Activated CD4-positive, alpha-beta T cell treated with anti-CD3 and anti-CD28 coated beads, Interleukin-2, amount 50 U/mL, for 4 hours (primary cell): Measurements from ENCODE around the gene AADACL4.
A peak's percentile ranks its signal among the peaks of the same experiment; 100 is the strongest.

Experiments used
- DNase-seq, 2 experiments: peaks; one replicate each; pipeline ENCODE4 v3.0.0-alpha.2; 2020

Gene AADACL4

DNA sequence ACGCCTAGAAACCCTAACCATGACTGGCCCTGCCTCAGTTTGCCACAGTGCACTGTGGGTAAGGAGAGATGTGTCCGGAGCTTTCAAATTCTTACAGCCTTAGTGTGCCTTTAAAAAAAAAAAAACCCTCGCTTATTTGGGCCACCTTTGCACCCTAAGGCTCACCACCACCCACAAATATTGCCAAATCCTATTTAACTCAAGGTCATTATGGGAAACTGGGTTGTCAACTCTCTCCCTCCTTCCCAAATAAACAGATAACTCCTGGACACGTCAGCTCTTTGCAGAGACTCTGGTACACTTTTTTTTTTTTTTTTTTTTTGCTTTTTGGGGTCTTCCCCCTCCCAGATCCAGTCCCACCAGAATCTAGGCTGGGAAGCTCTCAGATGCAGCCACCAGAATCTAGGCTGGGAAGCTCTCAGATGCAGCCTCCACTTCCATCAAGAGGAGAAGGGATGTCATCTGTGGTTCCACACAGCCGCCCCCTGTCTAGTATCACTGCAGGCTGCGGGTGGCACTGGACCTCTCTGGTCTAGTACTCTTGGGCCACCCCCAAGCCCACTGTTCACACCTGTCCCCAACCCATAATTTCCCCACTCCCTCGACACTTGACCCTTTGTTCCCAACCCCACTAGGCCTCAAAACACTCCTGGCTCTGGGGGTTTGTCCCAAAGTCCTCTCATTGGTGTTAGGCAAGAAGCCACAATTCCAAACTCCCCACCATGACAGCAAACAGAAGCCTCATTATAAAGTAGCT, 29.3 kb upstream of the AADACL4 start:
- no peak for DNase-seq

DNA sequence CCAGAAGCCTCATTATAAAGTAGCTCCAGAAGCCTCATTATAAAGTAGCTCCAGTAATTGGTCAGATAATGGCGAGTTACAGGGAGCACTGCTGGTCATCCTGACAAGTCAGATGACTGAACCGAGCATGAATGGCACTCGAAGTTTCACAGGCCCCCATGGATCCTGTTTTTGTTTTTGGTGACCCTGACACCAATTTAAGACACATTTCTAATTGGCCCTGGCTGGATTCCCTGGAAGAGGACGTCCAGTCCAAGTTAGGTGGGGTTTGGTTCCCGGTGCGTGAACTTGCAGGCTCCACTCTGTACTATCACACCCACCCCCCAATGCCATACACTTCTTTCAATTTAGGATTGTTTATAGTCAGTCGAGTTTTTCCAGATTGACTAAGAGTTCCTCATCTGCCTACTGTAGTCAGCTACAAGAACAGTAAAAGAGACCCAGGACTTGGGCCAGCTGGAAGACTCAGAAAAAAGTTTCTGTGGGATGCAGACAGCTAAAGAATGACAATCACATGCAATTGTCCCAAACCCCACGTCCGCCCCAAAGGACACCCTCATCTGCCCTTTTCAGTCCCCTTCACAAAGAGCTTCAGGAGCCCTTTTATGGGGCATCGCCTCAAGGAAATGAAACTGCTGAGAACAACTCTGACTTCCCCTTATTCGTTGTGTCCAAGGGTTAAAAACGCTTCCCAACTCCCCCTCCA, 28.6 kb upstream of the AADACL4 start:
- DNase-seq, result no peak

DNA sequence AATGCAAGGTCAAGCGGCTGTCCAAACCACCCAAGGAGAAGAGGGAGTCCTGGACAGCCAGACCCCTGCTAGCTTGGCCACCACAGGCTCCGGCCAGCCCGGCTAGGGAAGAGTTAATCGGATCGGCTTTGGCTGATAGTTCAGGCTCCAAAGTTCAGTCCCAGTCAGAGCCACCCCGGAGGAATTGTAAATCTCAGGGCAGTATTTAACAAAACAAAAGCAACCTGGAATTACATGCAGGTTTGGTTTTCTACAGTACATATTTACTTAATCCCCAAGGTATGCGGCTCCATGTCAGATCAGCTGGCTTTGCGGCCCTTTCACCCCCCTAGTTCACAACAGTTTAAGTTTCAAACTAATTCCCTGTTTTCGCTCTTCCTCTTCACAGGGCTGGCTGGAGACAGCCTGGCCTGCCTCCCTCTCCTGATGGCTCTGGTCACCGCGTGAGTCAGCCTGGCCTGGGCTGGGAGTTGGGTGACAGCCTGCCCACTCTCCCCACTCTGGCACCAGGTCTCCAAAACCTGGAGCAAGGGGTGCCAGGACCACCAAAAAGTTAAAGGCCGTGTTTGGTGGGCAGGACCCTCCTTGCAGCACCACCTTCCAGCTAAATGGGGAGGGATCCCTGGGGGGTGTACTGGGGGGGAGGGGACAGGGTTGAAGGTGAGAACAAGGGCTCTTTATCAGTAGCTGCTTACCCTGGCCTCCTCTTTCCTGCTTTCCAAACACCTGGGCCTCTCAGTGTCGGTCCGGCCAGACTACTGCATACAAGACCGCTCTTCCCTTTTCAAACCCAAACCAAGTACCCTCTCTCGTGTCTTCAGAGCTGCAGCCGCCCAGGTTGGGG, 27.8 kb upstream of the AADACL4 start:
- no peak for DNase-seq

DNA sequence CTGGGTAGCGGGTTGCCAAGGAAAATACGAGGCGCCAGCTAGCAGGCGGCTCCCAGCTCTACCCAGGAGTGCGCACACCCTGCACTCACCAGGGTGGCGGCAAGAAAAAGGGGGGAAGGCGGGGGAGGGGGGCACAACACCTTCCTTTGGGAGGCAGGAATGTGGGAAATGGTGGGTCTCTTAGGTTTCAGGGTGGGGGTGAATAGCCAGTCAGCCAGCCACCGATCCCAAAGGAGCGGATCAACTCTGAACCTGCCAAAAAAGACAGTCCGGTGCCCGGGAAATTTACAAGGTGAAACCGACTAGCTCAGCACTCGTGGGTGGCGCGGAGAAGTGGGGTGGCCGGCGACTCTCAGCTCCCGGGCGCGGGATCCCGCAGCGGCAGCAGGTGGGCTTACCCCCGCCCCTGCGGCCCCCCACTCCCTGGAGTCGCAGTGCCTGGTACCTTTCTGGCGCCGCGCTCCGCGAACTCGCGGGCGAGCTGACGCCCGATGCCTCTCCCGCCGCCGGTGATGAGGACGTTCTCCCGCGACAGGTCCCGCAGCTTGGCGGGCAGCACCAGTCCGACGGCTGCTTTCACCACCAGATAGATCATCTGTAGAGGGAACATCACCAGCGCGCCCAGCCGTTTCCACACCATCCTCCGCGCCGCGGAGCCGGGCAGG, 27.0 kb upstream of the AADACL4 start:
- peak in 1 of 2 experiments; percentile 14 for DNase-seq

DNA sequence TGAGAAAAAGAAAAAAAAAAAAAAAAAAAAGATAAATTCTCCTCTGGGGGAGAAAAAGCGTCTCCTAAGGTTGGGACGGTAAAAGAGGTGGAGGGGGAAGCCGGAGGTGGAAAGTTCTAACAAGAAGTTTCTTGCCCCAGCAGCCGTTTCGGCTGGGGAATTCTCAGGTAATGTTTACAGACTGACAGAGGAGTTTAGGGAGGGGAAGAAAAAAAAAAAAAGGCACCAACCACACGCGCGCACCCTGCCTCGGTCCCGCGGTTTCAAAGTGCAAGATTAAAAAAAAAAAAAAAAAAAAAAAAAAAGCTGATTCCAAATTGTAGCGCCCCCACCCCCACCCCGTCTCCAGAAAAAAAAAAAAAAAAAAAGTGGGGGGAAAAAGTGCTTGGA, 26.4 kb upstream of the AADACL4 start:
- DNase-seq, result peak; percentile 31 to 34

DNA sequence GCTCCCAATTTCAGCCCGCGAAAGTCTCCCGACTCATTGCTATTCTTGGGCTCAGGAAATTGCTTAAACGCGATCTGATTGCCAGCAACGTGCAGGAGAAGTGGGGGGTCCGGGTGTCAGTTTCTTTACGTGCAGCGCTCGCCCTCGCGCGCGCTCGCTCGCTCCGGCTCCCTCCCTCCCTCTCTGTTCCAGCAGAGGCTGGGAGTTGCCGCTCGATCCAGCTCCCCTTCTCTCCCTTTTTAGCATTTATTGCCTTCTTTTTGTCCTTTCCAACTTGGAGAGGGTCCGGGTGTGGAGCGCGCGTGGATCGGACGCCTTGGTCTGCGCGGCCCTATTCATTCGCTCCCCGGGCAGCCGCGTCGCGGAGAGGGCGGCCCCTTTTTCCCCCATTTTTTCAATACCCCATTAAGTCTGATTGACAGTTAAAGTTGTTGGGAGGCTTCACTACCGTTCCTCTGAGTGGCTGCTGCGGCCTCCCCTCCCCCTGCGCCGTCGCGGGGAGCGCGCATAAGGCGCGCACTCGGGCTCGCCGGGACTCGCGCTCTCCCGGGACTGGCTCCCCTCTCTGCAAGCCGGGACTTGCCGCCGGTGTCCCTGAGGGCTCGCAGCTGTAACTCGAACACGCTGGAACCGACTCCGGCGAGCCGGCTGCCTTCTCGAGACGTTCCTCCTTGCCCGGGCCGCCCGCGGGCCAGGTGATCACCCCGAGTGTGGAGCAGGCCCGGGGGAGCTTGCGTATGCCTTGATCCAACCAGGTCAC, 25.8 kb upstream of the AADACL4 start, which contains the start of gene DHRS3:
Gene DHRS3, minus strand, starts transcription at position 310 of the 760 bp plus-strand sequence. CDS start 862 bp downstream, outside the sequence.
- DNase-seq, result peak; percentile 45 to 46

DNA sequence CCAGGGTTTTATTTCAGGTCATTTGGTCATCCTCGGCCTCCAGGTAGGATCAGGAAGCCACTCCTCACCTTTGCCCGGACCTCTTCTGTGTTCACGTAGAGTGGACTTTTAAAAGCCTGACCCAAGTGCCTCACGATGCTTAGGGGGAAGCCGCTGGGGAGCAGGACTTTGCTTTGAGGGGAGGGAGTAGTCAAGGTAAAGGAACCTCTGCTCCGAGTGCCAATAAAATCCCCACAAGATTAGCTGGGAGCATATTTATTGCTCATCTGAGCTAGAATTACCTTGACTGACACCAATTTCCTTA, 25.3 kb upstream of the AADACL4 start:
- no peak for DNase-seq

DNA sequence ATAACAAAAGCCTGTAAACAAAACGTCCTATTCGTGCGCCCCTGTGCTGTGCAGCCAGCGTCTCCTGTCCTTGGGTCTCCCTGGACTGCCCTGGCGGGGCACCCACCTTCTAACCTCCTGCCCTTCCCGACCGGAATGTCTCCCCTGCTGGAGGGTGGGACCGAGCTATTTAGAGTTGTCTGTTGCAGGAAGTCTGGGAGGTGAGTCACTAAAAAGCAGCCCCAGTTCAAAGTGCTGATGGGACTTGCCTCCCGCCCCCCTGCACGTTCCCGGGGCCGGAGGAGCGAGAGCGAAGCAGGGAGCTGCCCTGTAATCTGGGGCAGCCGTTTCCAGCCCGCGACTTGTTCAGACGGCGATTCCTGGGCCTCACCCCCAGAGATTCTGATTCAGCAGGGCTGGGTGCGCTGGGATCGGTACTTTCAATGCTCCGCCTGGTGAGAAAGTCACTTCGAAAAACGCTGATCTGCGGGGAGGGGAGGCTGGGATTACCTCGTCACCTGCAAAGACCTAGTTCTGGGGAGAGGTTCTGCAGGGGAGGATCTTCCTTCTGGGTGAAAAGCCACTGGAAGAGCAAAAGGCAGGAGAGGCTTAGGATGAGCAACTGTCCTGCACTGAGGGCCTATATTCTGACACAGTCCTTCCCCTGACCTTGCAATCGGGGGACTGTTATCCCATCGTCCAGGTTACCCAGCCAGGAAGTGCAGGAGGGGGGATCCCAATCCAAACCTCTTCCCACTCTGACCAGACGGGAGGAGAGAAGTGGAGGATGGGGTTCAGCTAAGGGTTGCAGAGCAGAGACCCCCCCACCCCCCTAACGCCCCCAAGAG, 24.7 kb upstream of the AADACL4 start:
- peak; percentile 38 to 45 for DNase-seq

DNA sequence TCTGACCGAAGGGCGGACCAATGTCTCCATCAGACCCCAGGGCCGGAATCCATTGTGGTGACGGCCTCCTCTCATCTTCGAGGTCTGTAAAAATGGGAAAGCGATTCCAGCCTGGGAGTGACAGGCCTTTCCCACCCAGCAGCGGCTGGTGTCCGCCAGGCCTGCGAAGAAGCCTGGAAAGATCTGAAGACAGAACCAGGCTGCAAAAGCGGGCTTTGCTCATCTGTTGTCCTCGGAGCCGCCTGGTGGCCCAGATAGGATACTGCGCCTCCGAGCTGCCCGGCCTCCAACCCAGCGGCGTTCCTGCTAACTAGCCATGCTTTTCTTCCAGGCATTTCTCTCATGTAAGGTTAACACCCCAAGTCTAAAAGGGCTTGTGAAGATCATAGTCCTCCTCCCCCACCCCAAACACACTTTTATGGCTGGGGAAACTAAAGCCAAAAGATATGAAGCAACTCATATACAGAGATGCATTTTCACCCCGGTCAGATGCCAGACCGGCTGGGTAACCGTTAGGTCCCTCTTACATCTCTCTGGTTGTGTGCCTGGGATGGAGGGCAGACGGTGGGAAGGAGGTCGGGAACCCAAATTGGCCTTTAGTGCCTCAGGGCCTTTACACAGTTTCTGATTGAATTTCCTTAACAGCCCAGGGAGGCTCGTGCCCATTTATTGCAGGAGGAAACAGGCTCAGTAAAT, 23.9 kb upstream of the AADACL4 start:
- DNase-seq, result peak; percentile 73

DNA sequence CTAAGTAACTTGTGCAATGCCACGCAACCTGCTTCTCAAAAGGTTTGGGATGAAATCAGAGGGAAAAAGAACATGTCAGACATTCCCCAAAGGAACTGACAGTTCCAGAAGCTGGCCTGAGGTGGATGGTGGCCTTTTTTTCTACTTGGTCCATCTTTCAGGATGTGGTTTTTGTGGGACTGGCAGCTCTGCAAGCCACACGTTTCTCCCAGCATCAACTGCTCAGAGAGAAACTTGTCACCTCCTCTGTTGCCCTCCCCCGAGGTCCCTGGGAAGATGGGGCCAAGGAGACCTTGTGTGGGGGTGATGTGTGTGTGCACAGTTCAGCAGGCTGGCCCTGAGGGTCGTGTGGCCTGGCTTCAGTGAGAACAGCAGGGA, 23.4 kb upstream of the AADACL4 start:
- no peak for DNase-seq

DNA sequence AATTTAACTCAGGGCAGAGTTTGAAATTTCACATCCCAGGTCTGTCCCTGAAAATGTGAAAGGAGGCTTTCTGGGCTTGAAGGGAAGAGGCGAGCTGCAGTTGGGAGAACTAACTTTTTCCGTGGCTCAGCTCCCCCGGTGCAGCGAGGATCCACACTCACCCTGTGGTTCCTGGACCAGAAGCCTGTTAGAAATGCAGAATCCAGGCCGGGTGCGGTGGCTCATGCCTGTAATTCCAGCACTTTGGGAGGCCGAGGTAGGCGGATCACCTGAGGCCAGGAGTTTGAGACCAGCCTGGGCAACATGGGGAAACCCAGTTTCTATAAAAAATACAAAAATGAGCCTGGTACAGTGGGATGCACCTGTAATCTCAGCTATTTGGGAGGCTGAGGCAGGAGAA, 23.0 kb upstream of the AADACL4 start:
- DNase-seq, result no peak

DNA sequence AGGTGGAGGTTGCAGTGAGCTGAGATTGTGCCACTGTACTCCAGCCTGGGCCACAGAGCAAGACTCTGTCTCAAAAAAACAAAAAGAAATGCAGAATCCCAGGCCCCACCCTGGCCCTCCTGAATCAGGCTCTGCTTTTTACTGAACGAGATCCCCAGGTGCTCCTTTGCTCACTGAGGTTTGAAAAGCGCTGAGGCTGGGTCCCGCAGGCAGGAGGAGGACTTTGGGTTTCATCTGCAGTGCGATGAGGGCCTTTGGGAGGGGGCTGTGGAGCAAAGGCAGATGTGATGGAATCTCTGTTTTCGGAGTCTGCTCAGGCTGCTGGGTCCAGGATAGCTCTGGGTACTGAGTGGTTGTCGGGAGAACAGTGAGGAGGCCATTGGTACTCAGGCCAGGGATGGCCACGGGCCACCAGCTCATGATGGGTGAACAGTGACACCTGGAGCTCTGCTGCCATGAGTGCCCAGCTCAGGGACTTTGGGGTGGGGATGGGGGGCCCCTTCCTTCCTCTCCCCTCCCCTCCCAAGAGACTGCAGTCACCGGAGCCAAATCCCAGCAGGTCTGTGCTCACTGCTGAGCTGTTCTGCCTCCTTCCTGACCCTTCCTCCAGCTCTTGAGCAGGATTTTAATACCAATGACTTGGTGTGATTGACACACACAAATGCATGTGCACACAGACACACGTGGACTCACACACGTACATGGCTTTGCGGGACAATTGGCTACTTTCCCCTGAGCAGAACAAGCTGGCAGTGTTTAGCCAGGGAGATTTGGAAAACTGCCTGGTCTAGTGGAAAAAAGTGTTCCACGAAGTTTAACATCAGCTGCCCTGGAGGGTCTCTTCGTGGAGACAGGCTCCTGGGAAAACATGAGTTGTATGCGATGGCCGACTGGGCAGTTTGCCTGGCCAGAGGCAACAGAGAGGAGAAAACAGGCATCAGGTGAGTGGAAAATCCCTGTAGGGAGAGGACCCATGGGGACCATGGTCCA, 22.2 kb upstream of the AADACL4 start:
- no peak for DNase-seq

DNA sequence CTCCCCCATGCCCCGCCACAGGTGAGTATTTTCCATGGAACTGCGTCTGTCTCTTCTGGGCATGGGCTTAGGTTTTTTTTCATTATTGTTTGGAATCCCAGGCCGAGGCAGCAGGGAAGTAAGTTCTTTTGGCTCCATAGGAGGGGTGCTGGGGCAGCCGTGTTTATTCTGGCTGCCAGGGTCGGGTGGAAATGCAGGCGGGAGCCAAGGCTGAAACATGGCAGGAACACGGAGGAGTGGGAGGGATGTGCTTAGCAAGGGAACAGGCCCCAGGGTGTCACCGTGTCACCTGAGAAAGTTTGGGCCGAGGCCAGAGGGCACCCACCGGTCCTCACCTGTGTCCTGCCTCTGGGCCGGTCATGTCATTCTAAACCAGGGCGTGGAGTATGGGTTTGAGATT, 21.4 kb upstream of the AADACL4 start:
- DNase-seq, result no peak

DNA sequence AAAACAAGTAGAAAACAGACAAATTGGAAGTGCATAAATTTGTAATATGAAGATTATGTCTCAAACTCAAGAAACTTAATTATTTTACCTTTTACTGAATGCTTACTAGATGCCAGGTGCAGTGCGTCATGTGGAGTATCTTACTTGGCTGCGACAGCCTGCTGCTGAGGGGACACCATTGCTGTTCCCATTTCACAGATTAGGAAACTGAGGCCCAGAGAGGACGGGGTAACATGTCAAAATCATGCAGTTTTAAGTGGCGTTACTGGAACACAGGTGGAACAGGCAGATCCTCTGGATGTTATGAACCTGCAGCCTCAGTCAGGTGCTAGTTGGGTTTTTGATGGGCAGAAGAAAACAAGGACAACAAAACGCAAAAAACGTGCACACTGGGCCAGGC, 18.6 kb upstream of the AADACL4 start:
- DNase-seq, result no peak

DNA sequence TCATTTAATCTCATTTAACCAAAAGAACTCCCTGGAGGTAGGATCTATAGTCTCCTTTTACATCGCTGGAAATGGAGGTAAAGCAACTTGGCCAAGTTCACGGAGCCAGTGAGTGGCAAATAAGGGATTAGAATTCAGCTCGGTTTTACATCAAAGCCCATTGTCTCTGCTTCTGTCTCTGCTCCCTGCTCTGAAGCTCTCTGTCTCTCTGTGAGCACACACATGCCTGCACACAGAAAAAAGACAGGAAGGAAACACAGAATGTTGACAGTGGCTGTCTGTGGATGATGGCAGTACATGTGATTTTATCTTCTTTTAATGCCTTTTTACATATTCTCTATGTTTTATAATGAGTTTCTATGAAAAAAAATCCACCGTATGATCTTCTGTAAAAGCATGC, 17.0 kb upstream of the AADACL4 start:
- DNase-seq, result no peak

DNA sequence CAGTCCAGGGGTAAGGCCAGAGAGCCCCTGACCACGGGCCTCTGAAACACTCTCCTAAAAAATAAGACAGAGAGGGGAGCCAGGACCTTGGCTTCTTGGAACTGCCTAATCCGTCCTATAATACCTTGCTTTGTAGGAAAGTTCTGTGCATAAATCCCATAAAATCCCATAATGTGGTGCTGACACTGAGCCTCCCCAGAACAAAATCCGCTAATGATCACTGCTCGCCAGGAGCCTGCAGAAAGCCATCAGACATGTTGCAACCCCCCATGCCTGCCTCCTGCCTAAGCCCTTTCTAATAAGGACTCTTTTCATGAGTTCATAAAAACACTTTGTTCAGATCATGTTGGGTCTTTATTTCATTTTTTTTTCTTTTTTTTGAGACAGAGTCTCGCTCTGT, 16.6 kb upstream of the AADACL4 start:
- DNase-seq, result no peak

DNA sequence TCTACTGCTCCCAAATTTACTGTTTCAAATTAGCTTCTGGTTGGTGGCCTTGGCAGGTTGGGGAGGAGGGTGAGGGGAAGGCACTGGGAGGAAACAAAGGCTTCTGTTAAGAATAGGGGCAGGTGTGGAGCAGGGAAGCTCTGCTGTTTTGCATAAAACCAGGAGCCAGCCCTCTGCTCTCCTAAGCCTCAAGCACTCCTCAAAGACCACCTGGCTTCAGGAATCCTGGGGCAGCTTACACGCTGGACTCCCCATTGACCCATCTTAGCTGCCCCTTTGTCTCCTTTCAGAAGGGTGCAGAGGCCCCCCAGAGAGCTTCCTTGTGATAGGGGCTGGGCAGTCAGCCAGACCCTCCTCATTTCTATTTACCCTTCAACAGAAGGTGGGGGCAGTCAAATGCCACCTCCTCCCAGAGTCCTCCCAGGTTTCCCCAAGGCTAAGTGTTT, 14.4 kb upstream of the AADACL4 start:
- DNase-seq, result no peak

DNA sequence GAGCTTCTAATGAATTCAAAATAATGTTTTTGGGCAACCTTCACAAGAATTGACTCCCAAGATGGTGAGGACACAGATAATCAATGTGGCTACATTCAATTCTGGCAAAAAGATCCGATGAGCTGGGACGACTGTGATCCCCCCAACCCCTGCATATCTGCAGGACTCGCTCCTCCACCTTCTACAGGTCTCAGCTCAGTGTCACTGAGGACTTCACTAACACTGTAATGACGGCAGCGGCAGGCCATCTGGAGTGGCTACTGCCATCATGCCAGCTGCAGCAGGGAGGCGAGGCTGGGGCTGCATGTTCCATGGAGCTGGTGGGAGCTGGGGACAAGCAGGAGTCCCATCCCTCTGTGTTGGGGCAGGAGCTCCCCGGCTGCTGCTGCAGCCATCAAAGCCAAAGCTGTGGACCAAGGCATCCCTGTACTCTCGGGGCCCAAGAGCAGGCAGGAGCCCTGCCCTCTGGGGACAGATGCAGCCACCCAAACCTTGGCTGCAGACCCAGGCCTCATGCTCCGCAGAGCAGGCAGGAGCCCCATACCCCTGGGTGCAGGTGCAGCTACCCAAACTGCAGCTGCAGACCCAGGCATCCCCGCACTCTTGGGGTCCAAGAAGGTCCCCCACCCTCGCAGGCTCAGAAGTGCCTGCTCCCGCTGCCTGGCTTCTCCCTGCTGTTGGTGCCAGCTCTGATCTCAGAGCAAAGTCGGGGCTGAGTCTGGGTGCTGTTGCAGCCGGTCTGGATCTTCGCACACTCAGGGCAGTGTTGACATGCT, 13.7 kb upstream of the AADACL4 start:
- no peak for DNase-seq
